Memory B cell (primary cell): Measurements from ENCODE around the gene SHKBP1.
A peak's percentile ranks its signal among the peaks of the same experiment; 100 is the strongest.

ENCODE experiments used
- ATAC-seq: fragments of 150-1000 bp; cut with Tn5 transposase; 2 replicates; pipeline ENCODE4 v1.10.0; 2021; ENCODE audit warnings: low read depth, mild to moderate bottlenecking, moderate library complexity
- DNase-seq, 2 donors: peaks; one replicate each; pipeline ENCODE4 v3.0.0; 2022; ENCODE audit warnings: low spot score in 2 of 2
- H3K27ac Mint-ChIP-seq: one replicate; pipeline ENCODE4 v1.8.0; 2022; ENCODE audit warnings: mild to moderate bottlenecking, moderate library complexity, mixed read lengths
- H3K27me3 Mint-ChIP-seq: one replicate; pipeline ENCODE4 v1.8.0; 2022; ENCODE audit warnings: mixed read lengths
- H3K36me3 Mint-ChIP-seq: one replicate; pipeline ENCODE4 v1.8.0; 2022; ENCODE audit warnings: mild to moderate bottlenecking, mixed read lengths
- H3K4me1 Mint-ChIP-seq: one replicate; pipeline ENCODE4 v1.8.0; 2022; ENCODE audit warnings: mixed read lengths
- H3K4me3 Mint-ChIP-seq: one replicate; pipeline ENCODE4 v1.8.0; 2022; ENCODE audit warnings: mild to moderate bottlenecking, moderate library complexity, mixed read lengths
- H3K9me3 Mint-ChIP-seq: one replicate; pipeline ENCODE4 v1.8.0; 2022; ENCODE audit warnings: mixed read lengths

SHKBP1 gene

DNA sequence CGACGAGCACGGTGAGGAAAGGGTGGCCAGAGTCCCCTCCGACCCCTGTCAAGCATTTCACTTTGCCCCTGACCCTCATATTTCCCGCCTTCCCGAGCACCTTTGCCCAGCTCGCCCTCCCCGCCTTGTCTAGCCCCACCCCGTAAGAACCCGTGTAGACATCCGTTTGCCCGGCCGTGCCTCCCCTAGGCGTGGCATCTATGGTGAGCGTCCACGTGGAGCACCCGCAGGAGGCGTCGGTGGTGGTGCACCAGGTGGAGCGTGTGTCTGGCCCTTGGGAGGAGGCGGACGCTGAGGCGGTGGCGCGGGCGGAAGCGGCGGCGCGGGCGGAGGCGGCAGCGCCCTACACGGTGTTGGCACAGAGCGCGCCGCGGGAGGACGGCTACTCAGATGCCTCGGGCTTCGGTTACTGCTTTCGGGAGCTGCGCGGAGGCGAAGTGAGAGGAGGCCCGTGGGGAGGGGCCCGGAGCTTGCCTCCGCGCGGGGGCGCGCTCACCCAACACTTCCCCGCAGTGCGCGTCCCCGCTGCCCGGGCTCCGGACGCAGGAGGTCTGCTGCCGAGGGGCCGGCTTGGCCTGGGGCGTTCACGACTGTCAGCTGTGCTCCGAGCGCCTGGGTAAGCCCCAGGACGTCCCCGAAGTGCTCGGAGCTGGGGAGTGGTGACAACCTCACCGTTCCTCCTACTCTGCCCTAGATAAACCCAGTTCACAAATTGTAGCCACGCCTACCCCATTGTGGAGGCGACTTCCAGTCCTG is 28.7 kb downstream of the SHKBP1 start:
- H3K9me3 Mint-ChIP-seq: peaks cover 2% of the 10 kb centered on the region
- no peaks in the 10 kb centered on the region for H3K36me3 Mint-ChIP-seq
- H3K27me3 Mint-ChIP-seq: peaks cover 4% of the 10 kb centered on the region
- DNase-seq (peak; percentile 75 to 82), ATAC-seq (peak; percentile 53)
- H3K4me1 Mint-ChIP-seq: peaks cover 49% of the 10 kb centered on the region
- H3K4me3 Mint-ChIP-seq: peak overlapping the region; percentile 80
- peak overlapping the region; percentile 77 for H3K27ac Mint-ChIP-seq

DNA sequence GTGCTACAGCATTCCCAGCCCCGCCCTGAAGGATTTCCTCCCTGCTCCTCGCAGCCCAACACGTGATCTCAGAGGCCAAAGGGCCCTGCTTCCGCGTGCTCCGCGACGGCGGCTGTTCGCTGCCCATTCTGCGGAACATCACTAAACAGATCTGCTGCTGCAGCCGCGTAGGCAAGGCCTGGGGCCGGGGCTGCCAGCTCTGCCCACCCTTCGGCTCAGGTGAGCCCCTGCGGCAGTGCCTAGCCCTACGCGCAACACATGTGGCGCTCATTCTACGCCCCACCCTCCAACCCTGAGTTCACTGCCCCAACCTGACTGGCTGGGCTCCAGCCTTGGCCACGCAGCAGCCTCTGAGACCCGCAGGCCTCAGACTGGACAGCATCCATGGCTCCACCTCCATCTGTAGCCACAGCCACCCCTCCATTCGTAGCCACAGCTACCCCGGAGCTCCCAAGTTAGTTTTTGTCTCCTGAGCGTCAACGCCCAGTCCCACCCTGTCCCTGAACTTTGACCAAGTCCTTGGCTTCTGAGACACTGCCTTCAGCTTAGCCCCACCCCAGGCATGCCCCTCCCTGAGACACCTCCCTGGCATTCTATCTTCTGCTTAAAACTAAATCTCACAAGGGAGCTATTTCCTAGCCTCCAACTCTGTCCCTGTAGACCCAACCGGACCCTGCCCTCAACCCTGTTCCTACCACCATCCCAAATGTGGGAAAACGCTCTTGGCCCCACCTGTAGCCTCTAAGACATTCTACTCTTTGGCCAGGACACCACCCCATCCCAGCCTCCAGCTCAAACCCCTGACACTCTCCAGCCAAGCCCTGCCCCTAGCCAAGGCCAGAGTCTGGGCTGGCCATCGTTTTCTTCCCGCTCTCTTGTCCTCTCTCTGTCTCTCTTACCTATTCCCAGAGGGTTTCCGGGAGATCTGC is 30.9 kb downstream of the SHKBP1 start:
- DNase-seq (no peak), ATAC-seq (no peak)
- Mint-ChIP-seq H3K4me3 (peak overlapping the region; percentile 80), H3K4me1 (peaks cover 45% of the 10 kb centered on the region), H3K9me3 (peaks cover 2% of the 10 kb centered on the region), H3K27ac (no peak overlapping the region), H3K27me3 (no peaks in the 10 kb centered on the region), H3K36me3 (no peaks in the 10 kb centered on the region)

DNA sequence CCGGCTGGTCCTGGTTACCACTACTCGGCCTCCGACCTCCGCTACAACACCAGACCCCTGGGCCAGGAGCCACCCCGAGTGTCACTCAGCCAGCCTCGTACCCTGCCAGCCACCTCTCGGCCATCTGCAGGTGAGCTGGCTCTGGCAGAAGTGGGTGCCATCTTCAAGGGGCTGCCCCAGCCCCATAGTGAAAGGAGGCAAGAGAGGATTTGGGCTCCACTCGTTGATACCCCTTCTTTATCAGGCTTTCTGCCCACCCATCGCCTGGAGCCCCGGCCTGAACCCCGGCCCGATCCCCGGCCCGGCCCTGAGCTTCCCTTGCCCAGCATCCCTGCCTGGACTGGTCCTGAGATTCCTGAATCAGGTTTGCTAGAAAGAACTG is 31.6 kb downstream of the SHKBP1 start:
- H3K4me3 Mint-ChIP-seq: peak overlapping the region; percentile 33
- no peak overlapping the region for H3K27ac Mint-ChIP-seq
- no peaks in the 10 kb centered on the region for H3K36me3 Mint-ChIP-seq
- H3K27me3 Mint-ChIP-seq: no peaks in the 10 kb centered on the region
- ATAC-seq (no peak), DNase-seq (no peak)
- peaks cover 2% of the 10 kb centered on the region for H3K9me3 Mint-ChIP-seq
- H3K4me1 Mint-ChIP-seq: peaks cover 39% of the 10 kb centered on the region

DNA sequence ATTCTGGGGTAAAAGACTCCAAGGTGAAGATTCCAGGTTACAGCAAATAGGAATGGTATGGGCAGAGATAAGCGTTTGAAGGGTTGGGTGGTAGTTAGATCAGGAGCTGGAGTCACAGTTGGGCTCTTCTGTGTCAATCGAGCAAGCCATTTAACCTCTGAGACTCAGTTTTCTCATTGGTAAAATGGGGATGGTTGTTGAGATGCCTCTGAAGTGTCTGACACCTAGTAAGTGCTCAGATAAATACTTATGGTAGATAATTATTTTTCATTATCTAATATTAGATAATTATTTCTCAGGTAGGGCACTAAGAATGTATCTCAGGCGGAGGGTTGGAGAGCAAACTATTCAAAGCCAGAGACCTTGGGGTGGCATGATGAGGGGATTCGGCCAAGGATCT is 32.3 kb downstream of the SHKBP1 start:
- Mint-ChIP-seq H3K4me3 (peak overlapping the region; percentile 90), H3K27ac (peak overlapping the region; percentile 96), H3K4me1 (peaks cover 40% of the 10 kb centered on the region)

DNA sequence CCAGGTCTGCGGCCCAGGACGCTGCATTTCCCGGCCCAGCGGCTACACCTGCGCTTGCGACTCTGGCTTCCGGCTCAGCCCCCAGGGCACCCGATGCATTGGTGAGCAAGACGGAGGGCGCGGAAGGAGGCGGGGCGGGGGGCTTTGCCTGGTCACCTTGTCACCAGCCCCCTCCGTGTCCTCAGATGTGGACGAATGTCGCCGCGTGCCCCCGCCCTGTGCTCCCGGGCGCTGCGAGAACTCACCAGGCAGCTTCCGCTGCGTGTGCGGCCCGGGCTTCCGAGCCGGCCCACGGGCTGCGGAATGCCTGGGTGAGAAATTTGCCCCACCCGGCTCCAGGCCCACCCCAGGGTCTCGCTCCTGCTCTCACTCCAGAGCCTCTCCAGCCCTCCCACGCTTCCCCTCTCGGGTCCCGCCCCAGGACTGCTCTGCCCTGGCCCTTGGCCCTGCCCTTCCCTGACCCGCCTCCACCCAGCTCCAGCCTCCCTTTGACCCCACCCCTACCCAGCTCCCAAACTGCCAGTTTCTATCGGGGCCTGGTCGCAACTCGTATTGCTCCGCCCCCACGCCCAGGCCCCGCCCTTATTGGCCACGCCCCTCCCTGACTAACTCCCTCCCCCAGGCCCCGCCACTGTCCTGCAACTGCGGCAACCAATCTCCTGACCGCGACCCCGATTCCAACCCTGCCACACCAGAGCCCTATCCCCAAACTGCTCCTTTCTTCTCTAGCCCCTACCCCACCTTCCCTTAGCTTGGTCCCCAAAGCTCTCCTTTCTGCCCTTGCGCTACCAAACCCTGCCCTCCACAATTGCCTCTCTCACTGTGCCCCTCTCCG is 33.1 kb downstream of the SHKBP1 start:
- Mint-ChIP-seq H3K27ac (peak overlapping the region; percentile 96), H3K4me1 (peaks cover 43% of the 10 kb centered on the region), H3K9me3 (no peaks in the 10 kb centered on the region), H3K27me3 (no peaks in the 10 kb centered on the region), H3K4me3 (peak overlapping the region; percentile 90), H3K36me3 (no peaks in the 10 kb centered on the region)
- DNase-seq (peak; percentile 92 to 93), ATAC-seq (peak; percentile 48)

More for the DNA sequence above, 32.3 kb downstream of the SHKBP1 start:
- no peak for DNase-seq
- Mint-ChIP-seq H3K36me3 (no peaks in the 10 kb centered on the region), H3K9me3 (peaks cover 2% of the 10 kb centered on the region), H3K27me3 (no peaks in the 10 kb centered on the region)
- no peak for ATAC-seq

DNA sequence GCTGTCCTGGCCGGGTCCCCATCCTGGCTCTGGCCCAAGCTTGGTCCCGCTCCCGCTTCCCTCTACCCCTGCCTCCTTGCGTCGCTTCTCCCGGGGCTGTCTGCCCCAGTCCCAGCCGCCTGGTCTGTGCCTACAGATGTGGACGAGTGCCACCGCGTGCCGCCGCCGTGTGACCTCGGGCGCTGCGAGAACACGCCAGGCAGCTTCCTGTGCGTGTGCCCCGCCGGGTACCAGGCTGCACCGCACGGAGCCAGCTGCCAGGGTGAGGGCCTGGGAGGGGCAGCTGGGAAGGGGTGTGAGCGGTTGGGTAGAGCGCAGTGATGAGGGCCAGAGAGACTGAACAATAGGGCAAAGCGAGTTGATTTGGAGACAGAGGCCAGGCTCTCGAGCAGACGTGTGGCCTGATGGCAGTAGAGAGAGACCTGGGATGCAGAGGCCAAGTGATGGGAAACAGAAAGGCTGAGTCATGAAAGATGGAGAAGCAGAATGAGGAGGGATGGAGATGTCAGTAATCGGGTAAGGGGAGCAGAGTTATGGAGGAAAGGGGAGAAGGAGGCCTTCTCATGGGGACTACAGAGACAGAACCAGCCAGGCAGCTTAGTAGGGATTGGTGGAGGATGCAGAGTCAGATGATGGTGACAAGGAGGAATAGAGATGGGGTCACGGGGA is 33.9 kb downstream of the SHKBP1 start:
- no peaks in the 10 kb centered on the region for H3K9me3 Mint-ChIP-seq
- peaks cover 43% of the 10 kb centered on the region for H3K4me1 Mint-ChIP-seq

DNA sequence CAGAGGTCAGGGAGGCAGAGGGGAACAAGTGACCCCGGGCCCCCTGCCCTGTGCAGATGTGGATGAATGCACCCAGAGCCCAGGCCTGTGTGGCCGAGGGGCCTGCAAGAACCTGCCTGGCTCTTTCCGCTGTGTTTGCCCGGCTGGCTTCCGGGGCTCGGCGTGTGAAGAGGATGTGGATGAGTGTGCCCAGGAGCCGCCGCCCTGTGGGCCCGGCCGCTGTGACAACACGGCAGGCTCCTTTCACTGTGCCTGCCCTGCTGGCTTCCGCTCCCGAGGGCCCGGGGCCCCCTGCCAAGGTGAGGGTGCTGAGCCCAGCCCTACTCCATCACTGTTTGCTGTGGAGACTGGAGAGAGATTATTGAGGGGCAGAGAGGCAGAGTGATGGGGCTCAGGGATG is 34.4 kb downstream of the SHKBP1 start:
- Mint-ChIP-seq H3K36me3 (peaks cover 3% of the 10 kb centered on the region), H3K9me3 (no peaks in the 10 kb centered on the region), H3K4me1 (peaks cover 42% of the 10 kb centered on the region), H3K4me3 (peak overlapping the region; percentile 30), H3K27me3 (no peaks in the 10 kb centered on the region), H3K27ac (peak overlapping the region; percentile 96)
- ATAC-seq: no peak
- DNase-seq: no peak

More for the DNA sequence above, 33.9 kb downstream of the SHKBP1 start:
- peak in 1 of 2 donors; percentile 66 for DNase-seq
- Mint-ChIP-seq H3K27ac (peak overlapping the region; percentile 96), H3K36me3 (no peaks in the 10 kb centered on the region), H3K4me3 (peak overlapping the region; percentile 90), H3K27me3 (no peaks in the 10 kb centered on the region)
- ATAC-seq: peak; percentile 35

DNA sequence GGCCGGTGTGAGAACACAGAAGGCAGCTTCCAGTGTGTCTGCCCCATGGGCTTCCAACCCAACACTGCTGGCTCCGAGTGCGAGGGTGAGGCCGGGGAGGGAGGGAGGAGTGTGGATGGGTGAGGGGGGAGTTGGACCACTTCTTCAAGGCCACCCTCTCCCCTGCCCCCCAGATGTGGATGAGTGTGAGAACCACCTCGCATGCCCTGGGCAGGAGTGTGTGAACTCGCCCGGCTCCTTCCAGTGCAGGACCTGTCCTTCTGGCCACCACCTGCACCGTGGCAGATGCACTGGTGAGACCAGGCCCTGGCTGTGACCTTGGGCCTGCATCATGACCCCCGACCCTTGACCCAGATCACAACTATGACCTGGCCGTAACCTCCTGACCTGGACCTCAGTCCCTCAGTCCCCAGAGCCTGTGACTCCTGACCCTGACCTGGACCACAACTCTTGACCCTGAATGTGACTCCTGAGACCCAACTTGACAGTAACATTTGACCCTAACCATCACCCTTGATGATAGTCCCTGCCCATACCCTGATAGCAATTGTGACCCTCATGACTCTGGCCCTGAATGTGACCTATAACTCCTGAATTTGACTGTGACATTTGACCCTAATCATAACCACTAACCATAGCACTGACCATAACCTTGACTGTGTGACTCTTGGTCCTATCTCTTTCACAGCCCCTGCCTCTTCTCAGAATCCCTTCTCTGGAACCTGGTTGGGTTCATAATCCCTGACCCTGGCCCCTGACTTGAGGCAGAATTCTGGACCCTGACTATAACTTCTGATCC is 35.4 kb downstream of the SHKBP1 start:
- Mint-ChIP-seq H3K27ac (peak overlapping the region; percentile 7), H3K4me3 (peak overlapping the region; percentile 97), H3K4me1 (peaks cover 42% of the 10 kb centered on the region), H3K27me3 (no peaks in the 10 kb centered on the region), H3K36me3 (peaks cover 4% of the 10 kb centered on the region), H3K9me3 (no peaks in the 10 kb centered on the region)
- no peak for ATAC-seq
- no peak for DNase-seq

DNA sequence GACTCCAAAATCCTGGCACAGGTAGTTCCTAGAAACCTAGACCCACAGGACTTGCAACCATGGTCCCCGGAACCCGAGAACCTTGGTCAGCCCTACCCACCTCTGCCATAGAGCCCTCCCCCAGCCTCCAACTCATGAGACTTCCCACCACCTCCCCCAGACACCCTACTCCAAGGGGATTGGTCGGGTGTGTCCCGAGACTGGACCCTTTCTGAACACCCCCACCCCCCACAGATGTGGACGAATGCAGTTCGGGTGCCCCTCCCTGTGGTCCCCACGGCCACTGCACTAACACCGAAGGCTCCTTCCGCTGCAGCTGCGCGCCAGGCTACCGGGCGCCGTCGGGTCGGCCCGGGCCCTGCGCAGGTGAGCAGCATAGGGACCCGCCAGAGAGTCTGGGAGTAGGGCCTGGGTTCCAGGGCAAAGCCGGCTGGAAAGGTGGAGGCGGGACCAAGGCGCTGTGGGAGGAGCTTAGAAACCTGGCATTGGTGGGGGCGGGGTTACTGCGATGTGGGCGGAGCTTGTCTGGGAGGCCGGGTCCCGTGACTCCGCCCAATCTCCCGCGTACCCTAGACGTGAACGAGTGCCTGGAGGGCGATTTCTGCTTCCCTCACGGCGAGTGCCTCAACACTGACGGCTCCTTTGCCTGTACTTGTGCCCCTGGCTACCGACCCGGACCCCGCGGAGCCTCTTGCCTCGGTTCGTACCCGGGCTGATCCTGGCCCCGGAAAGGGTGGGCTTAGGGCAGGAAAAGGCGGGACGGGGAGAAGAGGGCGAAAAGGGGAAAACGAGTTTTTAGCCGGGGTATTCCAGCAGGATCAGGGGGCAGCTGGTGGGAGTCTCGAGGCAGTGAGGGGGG is 36.4 kb downstream of the SHKBP1 start:
- Mint-ChIP-seq H3K27me3 (no peaks in the 10 kb centered on the region), H3K9me3 (no peaks in the 10 kb centered on the region), H3K4me1 (peaks cover 39% of the 10 kb centered on the region), H3K4me3 (peak overlapping the region; percentile 97), H3K36me3 (peaks cover 5% of the 10 kb centered on the region), H3K27ac (peak overlapping the region; percentile 93)
- DNase-seq: peak; percentile 66 to 78
- ATAC-seq: peak; percentile 12

DNA sequence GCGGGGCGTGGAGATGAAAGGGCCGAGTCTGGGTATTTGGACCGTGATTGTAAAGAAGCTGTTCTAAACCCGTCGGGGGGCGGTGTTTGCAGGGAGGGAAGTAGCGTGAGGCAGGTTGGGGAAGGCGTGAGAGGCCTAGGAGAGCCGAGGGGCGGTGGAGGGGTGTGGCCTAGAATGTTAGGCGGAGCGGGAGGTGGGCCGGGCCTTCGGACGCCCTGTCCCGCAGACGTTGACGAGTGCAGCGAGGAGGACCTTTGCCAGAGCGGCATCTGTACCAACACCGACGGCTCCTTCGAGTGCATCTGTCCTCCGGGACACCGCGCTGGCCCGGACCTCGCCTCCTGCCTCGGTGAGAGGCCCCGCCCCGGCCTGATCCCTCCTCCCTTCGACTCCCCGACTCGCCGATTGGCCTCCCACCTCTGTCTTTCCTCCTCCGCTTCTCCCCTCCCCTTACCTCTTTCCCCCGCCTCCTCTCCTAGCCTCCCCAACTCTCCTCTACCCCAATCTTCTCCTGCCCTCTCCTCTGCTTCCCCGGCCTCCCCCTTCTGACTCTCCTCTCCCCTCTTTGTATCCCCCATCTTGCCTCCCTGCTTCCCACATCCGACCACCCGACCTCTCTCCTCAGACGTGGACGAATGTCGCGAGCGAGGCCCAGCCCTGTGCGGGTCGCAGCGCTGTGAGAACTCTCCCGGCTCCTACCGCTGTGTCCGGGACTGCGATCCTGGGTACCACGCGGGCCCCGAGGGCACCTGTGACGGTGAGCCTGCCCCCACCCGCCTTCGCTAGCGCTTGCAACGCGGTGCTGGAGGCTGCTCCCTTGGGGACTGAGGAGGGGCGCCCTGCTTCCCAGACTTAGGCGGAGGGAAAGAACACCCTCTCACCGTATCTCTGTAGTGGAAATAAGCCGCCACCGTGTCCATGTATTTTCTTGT is 37.3 kb downstream of the SHKBP1 start:
- Mint-ChIP-seq H3K36me3 (peaks cover 5% of the 10 kb centered on the region), H3K4me1 (peaks cover 37% of the 10 kb centered on the region), H3K4me3 (peak overlapping the region; percentile 97), H3K27ac (peak overlapping the region; percentile 93), H3K27me3 (no peaks in the 10 kb centered on the region), H3K9me3 (no peaks in the 10 kb centered on the region)
- DNase-seq: peak; percentile 84 to 85
- ATAC-seq: peak; percentile 64
